Vagina (tissue), 2 donors: ENCODE measurements around the gene PHKB.

ENCODE experiments used
- CTCF ChIP-seq, 3 experiments: fragments of 450-650 bp in 2 of 3; fragments of 200-600 bp in 1 of 3; sonication (generic) in 1 of 3; IDR thresholded peaks; one replicate each; pipeline ENCODE4 v1.5.1; 2017 to 2019; ENCODE audit warnings: antibody characterized with exemption in 3 of 3, mild to moderate bottlenecking in 2 of 3, moderate library complexity in 2 of 3
- POLR2A ChIP-seq, 2 donors: fragments of 450-650 bp; IDR thresholded peaks; one replicate each; pipeline ENCODE4 v1.6.1; 2017; ENCODE audit warnings: antibody characterized with exemption in 2 of 2, mild to moderate bottlenecking in 2 of 2, moderate library complexity in 2 of 2

- TF ChIP-seq POLR2A (IDR thresholded peaks at IDR 0.05) (no peak), CTCF (IDR thresholded peaks at IDR 0.05) (no peak)
These were observed 92.9 kb downstream of the PHKB start for GRCh38 chr16:47553853-47554564.
